ENCODE data around the gene TMX2. TPM values are rescaled to one million over a fixed set of nuclear protein-coding genes. Genes with fewer than 3 reads are reported as not detected.

TMX2 gene
- total RNA-seq, 4 donors from 2014 or later: 44.0 to 52.1 (median 50.0) TPM

DNA sequence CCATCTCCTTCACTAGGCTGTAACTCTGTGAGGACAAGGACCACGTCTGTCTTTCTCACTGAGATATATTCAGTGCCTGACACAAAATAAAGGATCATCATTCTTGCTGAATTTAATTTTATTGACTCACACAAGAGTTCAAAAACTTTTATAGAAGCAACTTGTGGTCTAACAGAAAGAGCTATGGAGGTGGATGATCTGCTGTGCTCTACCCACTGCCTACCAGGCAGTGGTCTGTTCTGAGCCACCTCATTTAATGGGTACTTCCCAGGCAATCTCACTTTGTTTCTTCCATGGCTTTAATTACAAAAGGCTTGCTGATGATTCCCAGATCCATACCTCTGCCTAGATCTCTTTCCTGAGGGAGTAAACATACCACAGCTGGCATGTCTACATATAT lies 34.5 kb downstream of the TMX2 start:
- Histone ChIP-seq H3K4me3 (no peak overlapping the region), H3K36me3 (peaks cover 0 to 56% of the 10 kb centered on the region in 2 donors), H3K4me1 (peaks cover 0 to 21% (median 7%) of the 10 kb centered on the region in 3 donors), H3K27ac (no peak overlapping the region), H3K27me3 (no peaks in the 10 kb centered on the region), H3K9me3 (no peaks in the 10 kb centered on the region)
- no peak for ATAC-seq
- TF ChIP-seq POLR2AphosphoS5 (IDR thresholded peaks at IDR 0.05): no peak
- no peak for TF ChIP-seq EP300 (IDR thresholded peaks at IDR 0.05)
- no peak for TF ChIP-seq POLR2A (IDR thresholded peaks at IDR 0.05)
- TF ChIP-seq, protein P1, sequence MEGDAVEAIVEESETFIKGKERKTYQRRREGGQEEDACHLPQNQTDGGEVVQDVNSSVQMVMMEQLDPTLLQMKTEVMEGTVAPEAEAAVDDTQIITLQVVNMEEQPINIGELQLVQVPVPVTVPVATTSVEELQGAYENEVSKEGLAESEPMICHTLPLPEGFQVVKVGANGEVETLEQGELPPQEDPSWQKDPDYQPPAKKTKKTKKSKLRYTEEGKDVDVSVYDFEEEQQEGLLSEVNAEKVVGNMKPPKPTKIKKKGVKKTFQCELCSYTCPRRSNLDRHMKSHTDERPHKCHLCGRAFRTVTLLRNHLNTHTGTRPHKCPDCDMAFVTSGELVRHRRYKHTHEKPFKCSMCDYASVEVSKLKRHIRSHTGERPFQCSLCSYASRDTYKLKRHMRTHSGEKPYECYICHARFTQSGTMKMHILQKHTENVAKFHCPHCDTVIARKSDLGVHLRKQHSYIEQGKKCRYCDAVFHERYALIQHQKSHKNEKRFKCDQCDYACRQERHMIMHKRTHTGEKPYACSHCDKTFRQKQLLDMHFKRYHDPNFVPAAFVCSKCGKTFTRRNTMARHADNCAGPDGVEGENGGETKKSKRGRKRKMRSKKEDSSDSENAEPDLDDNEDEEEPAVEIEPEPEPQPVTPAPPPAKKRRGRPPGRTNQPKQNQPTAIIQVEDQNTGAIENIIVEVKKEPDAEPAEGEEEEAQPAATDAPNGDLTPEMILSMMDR (IDR thresholded peaks at IDR 0.05): no peak
- 73 to 86% methylated on average over 1 of the region's 1 CpG for WGBS, 2 donors (ENCODE audit: low coverage in 1 of 2)

DNA sequence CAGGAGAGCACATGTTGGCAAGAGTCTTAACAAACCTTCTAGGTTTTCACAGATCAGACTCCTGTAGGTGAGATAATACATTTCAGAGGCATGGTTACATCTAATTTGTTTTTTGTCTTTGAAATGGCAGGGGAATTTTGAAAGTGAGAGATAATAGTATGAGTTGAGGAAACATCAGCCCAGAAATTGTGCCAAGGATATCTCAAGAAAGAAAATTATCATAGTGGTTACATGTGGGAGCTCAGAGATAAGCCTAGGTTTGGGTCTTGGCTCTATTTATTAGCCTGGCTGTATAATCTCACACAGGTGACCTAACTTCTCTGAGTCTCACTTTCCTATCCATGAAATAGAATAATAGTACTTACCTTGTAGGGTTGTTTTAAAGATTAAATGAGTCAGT lies 38.8 kb downstream of the TMX2 start:
- TF ChIP-seq POLR2A (IDR thresholded peaks at IDR 0.05): no peak
- TF ChIP-seq EP300 (IDR thresholded peaks at IDR 0.05): no peak
- TF ChIP-seq, protein P1 (IDR thresholded peaks at IDR 0.05): no peak
- TF ChIP-seq POLR2AphosphoS5 (IDR thresholded peaks at IDR 0.05): no peak
- H3K4me1 ChIP-seq: peaks cover 0 to 3% (median 0%) of the 10 kb centered on the region in 3 donors
- H3K9me3 ChIP-seq: no peaks in the 10 kb centered on the region
- H3K36me3 ChIP-seq: peaks cover 0 to 19% of the 10 kb centered on the region in 2 donors
- no peaks in the 10 kb centered on the region for H3K27me3 ChIP-seq
- no peak overlapping the region for H3K27ac ChIP-seq
- H3K4me3 ChIP-seq: no peak overlapping the region
- ATAC-seq: no peak

DNA sequence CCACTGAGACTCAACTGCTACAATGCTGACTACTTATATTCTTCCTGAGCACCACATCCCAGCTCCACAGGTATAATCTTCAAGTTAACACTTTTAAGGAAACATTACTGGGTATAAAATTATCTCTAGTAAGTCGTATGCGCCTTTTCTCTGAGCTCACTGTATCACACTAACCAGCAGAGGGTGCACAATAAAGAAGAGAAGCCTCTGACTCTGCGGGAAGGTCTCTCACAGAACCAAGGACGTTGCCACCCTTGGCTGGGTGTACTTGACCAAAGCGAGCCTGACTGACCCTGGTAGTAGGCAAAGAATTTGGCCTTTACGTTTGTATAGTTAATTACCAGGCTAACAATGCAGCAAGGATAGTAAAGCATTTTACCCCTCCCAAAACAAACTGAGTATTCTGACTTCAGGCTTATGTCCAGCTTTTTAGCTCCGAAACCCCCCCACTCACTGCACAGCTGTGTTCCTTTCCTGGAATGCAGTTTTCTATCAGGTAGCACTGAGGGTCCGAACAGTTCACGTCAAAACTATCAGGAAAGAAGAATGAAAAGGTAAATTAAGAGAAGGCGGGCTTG lies 39.4 kb downstream of the TMX2 start, which contains the start of gene BTBD18:
TSS of gene BTBD18 (minus strand) at position 144 of the 578 bp plus-strand sequence. CDS start 631 bp downstream, outside the sequence.
- Histone ChIP-seq H3K36me3 (peaks cover 0 to 13% of the 10 kb centered on the region in 2 donors), H3K4me3 (no peak within 1 kb of the TSS), H3K27ac (no peak within 1 kb of the TSS), H3K9me3 (no peaks in the 10 kb centered on the region), H3K4me1 (peaks cover 0 to 3% (median 0%) of the 10 kb centered on the region in 3 donors), H3K27me3 (no peaks in the 10 kb centered on the region)
- WGBS, 2 donors (ENCODE audit: low coverage in 1 of 2): 48 to 53% methylated on average over 9 of the region's 10 CpGs
- TF ChIP-seq POLR2AphosphoS5 (IDR thresholded peaks at IDR 0.05) (no peak), EP300 (IDR thresholded peaks at IDR 0.05) (no peak), POLR2A (IDR thresholded peaks at IDR 0.05) (no peak)
- TF ChIP-seq, protein P1 (IDR thresholded peaks at IDR 0.05): peak in 3 of 4 experiments; percentile 27 to 48 (median 44)
- ATAC-seq: no peak

DNA sequence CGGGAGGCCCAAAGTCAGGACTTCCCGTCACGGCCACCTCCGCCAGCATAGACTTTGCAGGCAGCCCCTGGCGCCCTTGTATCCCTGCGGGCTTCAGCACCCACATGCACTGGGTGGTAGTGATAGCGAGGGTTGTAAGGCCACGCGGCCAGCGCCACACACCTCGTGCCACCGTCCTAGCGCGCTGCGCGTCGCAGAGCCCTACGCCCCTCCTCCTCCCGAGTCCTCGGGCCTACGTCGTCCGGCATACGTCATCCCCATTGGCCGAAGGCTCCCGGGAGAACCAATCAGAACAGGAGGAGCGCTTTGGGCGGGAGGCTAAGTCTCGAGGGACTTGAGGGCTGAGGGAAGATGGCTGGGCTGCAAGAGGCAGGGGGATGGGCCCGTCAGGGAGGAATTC lies 40.6 kb downstream of the TMX2 start:
- H3K9me3 ChIP-seq: no peaks in the 10 kb centered on the region

More for the DNA sequence above, 40.6 kb downstream of the TMX2 start:
- Histone ChIP-seq H3K4me1 (peaks cover 0 to 3% (median 0%) of the 10 kb centered on the region in 3 donors), H3K27ac (no peak overlapping the region), H3K36me3 (peaks cover 0 to 5% of the 10 kb centered on the region in 2 donors), H3K4me3 (no peak overlapping the region), H3K27me3 (no peaks in the 10 kb centered on the region)
- ATAC-seq: no peak
- 80% methylated on average over 1 of the region's 30 CpGs; no CpG with 5 or more reads in 1 of the 2 donors for WGBS, 2 donors (ENCODE audit: low coverage in 1 of 2)
- TF ChIP-seq EP300 (IDR thresholded peaks at IDR 0.05) (no peak), POLR2A (IDR thresholded peaks at IDR 0.05) (no peak), POLR2AphosphoS5 (IDR thresholded peaks at IDR 0.05) (no peak)
- TF ChIP-seq, protein P1 (IDR thresholded peaks at IDR 0.05): no peak

All from gastroesophageal sphincter (tissue), 4 donors.